ENCODE data around the gene SLC15A4. TPM values are rescaled to one million over a fixed set of nuclear protein-coding genes. Genes with fewer than 3 reads are reported as not detected.

Gene SLC15A4
- total and polyA plus RNA-seq, 9 of the 15 experiments (the other 6 are each of a cell fraction or from before 2014, with no cell fraction given) = 5.5 to 20.8 (median 10.1) TPM

DNA sequence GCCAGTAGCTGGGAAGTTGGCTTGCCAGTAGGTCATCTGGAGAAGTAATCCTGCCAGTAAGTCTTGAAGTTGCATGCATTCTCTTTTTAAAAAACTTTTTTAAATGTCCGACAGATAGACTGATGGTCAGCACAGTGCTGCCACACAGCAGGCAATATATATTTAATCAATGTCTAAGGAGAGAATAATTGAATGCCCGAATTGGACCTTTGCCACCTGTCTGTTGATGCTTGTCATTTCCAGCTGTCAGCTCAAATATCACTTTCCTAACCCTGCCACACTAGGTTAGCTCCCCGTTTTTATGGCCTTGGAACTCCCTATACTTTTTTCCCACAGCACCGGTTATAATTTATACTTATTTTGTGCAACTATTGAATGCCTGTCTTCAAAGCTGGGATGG is 2.1 kb upstream of the SLC15A4 start:
- Histone ChIP-seq H3K36me3 (ENCODE audit: control insufficient read depth, insufficient read depth, low read length) (peaks cover 7% of the 10 kb centered on the region; the same call in 2 of the 3 replicates), H3K4me2 (ENCODE audit: insufficient read depth, low read length) (no peak overlapping the region), H3K9me3 (replicated peaks; ENCODE audit: control insufficient read depth, insufficient read depth, low read depth, low read length) (no peaks in the 10 kb centered on the region), H3K9ac (ENCODE audit: insufficient read depth in 1 of 2, low read depth in 2 of 2, low read length in 2 of 2) (no peak overlapping the region), H4K20me1 (replicated peaks; ENCODE audit: control insufficient read depth, insufficient read depth, low read length) (peaks cover 4% of the 10 kb centered on the region; the same call in 1 of the 2 replicates), H3K9me1 (ENCODE audit: control insufficient read depth, insufficient read depth, low read length) (no peaks in the 10 kb centered on the region), H3K79me2 (ENCODE audit: control insufficient read depth, insufficient read depth, low read length) (peaks cover 27% of the 10 kb centered on the region), H3K4me1 (replicated peaks in 1 of 2; ENCODE audit: control insufficient read depth in 2 of 2, insufficient read depth in 2 of 2, low read length in 2 of 2) (peaks cover 0 to 27% of the 10 kb centered on the region in 2 experiments; a peak in 3 of 5 replicates), H2AFZ (ENCODE audit: low read depth, low read length) (no peak overlapping the region), H3K4me3 (no peak overlapping the region), H3K27ac (ENCODE audit: extremely low read depth, low read depth, low read length) (no peak overlapping the region), H3K27me3 (ENCODE audit: control insufficient read depth in 2 of 2, insufficient read depth in 2 of 2, low read length in 2 of 2) (peaks cover 16% of the 10 kb centered on the region in 2 experiments)
- DNase-seq (ENCODE audit: extremely low read depth in 1 of 4, low spot score in 3 of 4) (no peak), FAIRE-seq (no peak), ATAC-seq (no peak)
- in situ Hi-C loops (cut with MboI) (no loop called here), intact Hi-C loops (cut with micrococcal nuclease) (no loop called here)
- no TSS peak for BruUV-seq (replicated peaks)
- no peak for TF ChIP-seq PHF8 (IDR thresholded peaks at IDR 0.05; ENCODE audit: borderline replicate concordance, low read length)
- no peak for TF ChIP-seq ZNF41 (CRISPR knock-in tag; conservative IDR thresholded peaks at IDR 0.05)
- TF ChIP-seq ZNF212 (CRISPR knock-in tag; IDR thresholded peaks at IDR 0.05) = no peak
- no peak for TF ChIP-seq NFIC (IDR thresholded peaks at IDR 0.05)
- TF ChIP-seq, protein P1, sequence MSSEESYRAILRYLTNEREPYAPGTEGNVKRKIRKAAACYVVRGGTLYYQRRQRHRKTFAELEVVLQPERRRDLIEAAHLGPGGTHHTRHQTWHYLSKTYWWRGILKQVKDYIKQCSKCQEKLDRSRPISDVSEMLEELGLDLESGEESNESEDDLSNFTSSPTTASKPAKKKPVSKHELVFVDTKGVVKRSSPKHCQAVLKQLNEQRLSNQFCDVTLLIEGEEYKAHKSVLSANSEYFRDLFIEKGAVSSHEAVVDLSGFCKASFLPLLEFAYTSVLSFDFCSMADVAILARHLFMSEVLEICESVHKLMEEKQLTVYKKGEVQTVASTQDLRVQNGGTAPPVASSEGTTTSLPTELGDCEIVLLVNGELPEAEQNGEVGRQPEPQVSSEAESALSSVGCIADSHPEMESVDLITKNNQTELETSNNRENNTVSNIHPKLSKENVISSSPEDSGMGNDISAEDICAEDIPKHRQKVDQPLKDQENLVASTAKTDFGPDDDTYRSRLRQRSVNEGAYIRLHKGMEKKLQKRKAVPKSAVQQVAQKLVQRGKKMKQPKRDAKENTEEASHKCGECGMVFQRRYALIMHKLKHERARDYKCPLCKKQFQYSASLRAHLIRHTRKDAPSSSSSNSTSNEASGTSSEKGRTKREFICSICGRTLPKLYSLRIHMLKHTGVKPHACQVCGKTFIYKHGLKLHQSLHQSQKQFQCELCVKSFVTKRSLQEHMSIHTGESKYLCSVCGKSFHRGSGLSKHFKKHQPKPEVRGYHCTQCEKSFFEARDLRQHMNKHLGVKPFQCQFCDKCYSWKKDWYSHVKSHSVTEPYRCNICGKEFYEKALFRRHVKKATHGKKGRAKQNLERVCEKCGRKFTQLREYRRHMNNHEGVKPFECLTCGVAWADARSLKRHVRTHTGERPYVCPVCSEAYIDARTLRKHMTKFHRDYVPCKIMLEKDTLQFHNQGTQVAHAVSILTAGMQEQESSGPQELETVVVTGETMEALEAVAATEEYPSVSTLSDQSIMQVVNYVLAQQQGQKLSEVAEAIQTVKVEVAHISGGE (CRISPR knock-in tag; IDR thresholded peaks at IDR 0.05) = no peak
- TF ChIP-seq ZFP36 (IDR thresholded peaks at IDR 0.05; ENCODE audit: low read depth, low read length, partially characterized antibody) = no peak
- no peak for TF ChIP-seq SRSF9 (IDR thresholded peaks at IDR 0.05; ENCODE audit: borderline replicate concordance, low read depth, low read length)
- no peak for TF ChIP-seq ZFP30 (CRISPR knock-in tag; IDR thresholded peaks at IDR 0.05; ENCODE audit: borderline replicate concordance)
- TF ChIP-seq ZNF717 (CRISPR knock-in tag; IDR thresholded peaks at IDR 0.05) = no peak
- no peak for TF ChIP-seq ZNF143 (CRISPR knock-in tag; IDR thresholded peaks at IDR 0.05)
- TF ChIP-seq POLR2H (tag; IDR thresholded peaks at IDR 0.05; ENCODE audit: low read depth) = no peak
- ChIA-PET POLR2A (no interaction called here), CTCF (ENCODE audit: low intra/inter-chr PET ratio) (no interaction called here)
- 48% methylated on average over 4 of the region's 4 CpGs for WGBS (ENCODE audit: insufficient coverage, low coverage, missing lambda C conversion rate)
